B cell (primary cell): ENCODE results near the gene TAX1BP3. TPM values are rescaled to one million over a fixed set of nuclear protein-coding genes. Genes with fewer than 3 reads are reported as not detected.

ENCODE experiments used
- ATAC-seq: fragments of 200-7000 bp; cut with Tn5 transposase; one replicate; pipeline ENCODE4 v1.10.0; 2021; ENCODE audit warnings: low read depth, mild to moderate bottlenecking, moderate number of reproducible peaks, moderate library complexity
- CTCF ChIA-PET: fragments of 350-600 bp; sonication (Branson Sonifier 250); formaldehyde crosslinking; loops from one replicate; lab custom pipeline; 2021; ENCODE audit warnings: antibody characterized with exemption, inconsistent platforms; lab: Charles Lee
- POLR2A ChIA-PET: fragments of 350-600 bp; sonication (Branson Sonifier 250); formaldehyde crosslinking; loops from one replicate; lab custom pipeline; 2021; ENCODE audit warnings: antibody characterized with exemption; lab: Charles Lee
- DNase-seq: peaks from one replicate; pipeline ENCODE4 v3.0.0; 2013
- H2AFZ ChIP-seq: 2 replicates; pipeline ENCODE4 v1.6.1; 2012; ENCODE audit warnings: mild to moderate bottlenecking, low read depth, low read length; ENCODE audit not compliant: insufficient read depth, poor library complexity, severe bottlenecking
- H3K27ac ChIP-seq, 2 donors: 1 replicate in 1 of 2; 2 replicates in 1 of 2; pipeline ENCODE4 v1.5.1; 2012 to 2013; ENCODE audit warnings: low read length in 2 of 2, mild to moderate bottlenecking in 2 of 2, moderate library complexity in 1 of 2
- H3K27me3 ChIP-seq, 4 experiments: fragments of 200-600 bp in 1 of 4; sonication (generic) in 1 of 4; replicated peaks in 1 of 4; 1 replicate in 2 of 4; 2 replicates in 2 of 4; pipeline versions ENCODE4 v1.6.1 to v1.7.0; 2013 to 2016; ENCODE audit warnings: low read length in 3 of 4, mild to moderate bottlenecking in 2 of 4, mixed read lengths in 1 of 4, moderate library complexity in 1 of 4; ENCODE audit not compliant: insufficient read depth in 4 of 4, control insufficient read depth in 3 of 4; ENCODE audit errors: control extremely low read depth in 1 of 4
- H3K36me3 ChIP-seq, 2 experiments: replicated peaks in 1 of 2; 1 replicate in 1 of 2; 2 replicates in 1 of 2; pipeline versions ENCODE4 v1.6.1 to v1.7.1; 2013; ENCODE audit warnings: low read length in 1 of 2; ENCODE audit not compliant: insufficient read depth in 2 of 2, control insufficient read depth in 1 of 2; ENCODE audit errors: control extremely low read depth in 1 of 2, extremely low read depth in 1 of 2
- H3K4me1 ChIP-seq, 2 donors: fragments of 200-600 bp in 1 of 2; sonication (generic) in 1 of 2; 1 replicate in 1 of 2; 2 replicates in 1 of 2; pipeline versions ENCODE4 v1.5.1 to v1.6.1; 2013 to 2017; ENCODE audit warnings: low read length in 2 of 2; ENCODE audit not compliant: control insufficient read depth in 2 of 2, insufficient read depth in 2 of 2
- H3K4me2 ChIP-seq: replicated peaks from 2 replicates; pipeline ENCODE3; 2012; ENCODE audit warnings: mild to moderate bottlenecking, low read depth, low read length; ENCODE audit not compliant: poor library complexity, severe bottlenecking
- H3K4me3 ChIP-seq, 5 experiments: fragments of 200-600 bp in 1 of 5; sonication (generic) in 1 of 5; 1 replicate in 3 of 5; 2 replicates in 2 of 5; pipeline versions ENCODE4 v1.5.1 to v1.7.0; 2011 to 2016; ENCODE audit warnings: low read length in 4 of 5, mild to moderate bottlenecking in 4 of 5, low read depth in 2 of 5, control low read depth in 1 of 5, moderate library complexity in 1 of 5; ENCODE audit not compliant: insufficient read depth in 1 of 5; ENCODE audit errors: control extremely low read depth in 1 of 5, extremely low read depth in 1 of 5
- H3K79me2 ChIP-seq: fragments of 200-600 bp; sonication (generic); one replicate; pipeline ENCODE4 v1.6.0; 2016; ENCODE audit warnings: low read length; ENCODE audit not compliant: control insufficient read depth, insufficient read depth
- H3K9ac ChIP-seq: fragments of 200-600 bp; sonication (generic); 2 replicates; pipeline ENCODE4 v1.6.1; 2017; ENCODE audit warnings: mild to moderate bottlenecking, low read length, moderate library complexity
- H3K9me3 ChIP-seq, 3 donors: one replicate each; pipeline versions ENCODE4 v1.6.1 to v1.7.1; 2013; ENCODE audit warnings: low read length in 2 of 3; ENCODE audit not compliant: control insufficient read depth in 2 of 3, insufficient read depth in 1 of 3; ENCODE audit errors: control extremely low read depth in 1 of 3
- H4K20me1 ChIP-seq: 2 replicates; pipeline ENCODE4 v1.6.0; 2012; ENCODE audit warnings: mild to moderate bottlenecking, low read length; ENCODE audit not compliant: insufficient read depth, control insufficient read depth, poor library complexity, severe bottlenecking
- H3K27ac Mint-ChIP-seq: one replicate; pipeline ENCODE4 v1.8.0; 2021; ENCODE audit warnings: mixed read lengths
- H3K27me3 Mint-ChIP-seq: one replicate; pipeline ENCODE4 v1.8.0; 2021; ENCODE audit warnings: mixed read lengths
- H3K4me1 Mint-ChIP-seq: one replicate; pipeline ENCODE4 v1.8.0; 2021; ENCODE audit warnings: mixed read lengths
- H3K4me3 Mint-ChIP-seq: one replicate; pipeline ENCODE4 v1.8.0; 2021; ENCODE audit warnings: mixed read lengths
- H3K9me3 Mint-ChIP-seq: one replicate; pipeline ENCODE4 v1.8.0; 2022; ENCODE audit warnings: mixed read lengths; ENCODE audit not compliant: insufficient read depth
- EZH2 ChIP-seq: IDR thresholded peaks from 2 replicates; pipeline ENCODE4 v1.6.1; 2012; ENCODE audit warnings: borderline replicate concordance, low read depth, mild to moderate bottlenecking, moderate library complexity, low read length; ENCODE audit not compliant: insufficient read depth, poor library complexity, severe bottlenecking
- WGBS: methylation state at CpG from one replicate; pipeline ENCODE4 v1.1.5; 2013; ENCODE audit warnings: missing lambda C conversion rate; ENCODE audit not compliant: insufficient coverage; 5-methylcytosine and 5-hydroxymethylcytosine counted together
- intact Hi-C: fragments of 100-400 bp; cut with micrococcal nuclease; formaldehyde crosslinking; loops from one replicate; pipeline ENCODE4 v1.10.0; 2022
- polyA plus RNA-seq: library from polyadenylated mRNA; depleted of rRNA; stranded (reverse); fragments of >200 nt; gene quantifications from 2 replicates; pipeline ENCODE4 v1.2.3, GENCODE V29; 2012
- total RNA-seq, 2 donors: library from RNA; stranded (reverse); fragments of 120-200 nt in 1 of 2; gene quantifications; 1 replicate in 1 of 2; 2 replicates in 1 of 2; pipeline versions ENCODE4 v1.2.3 to v1.2.4, GENCODE V29; 2013 to 2022
- TF ChIP-seq, protein P1 (sequence below): fragments of 200-600 bp; IDR thresholded peaks from one replicate; pipeline ENCODE4 v1.8.0; 2022; ENCODE audit warnings: antibody characterized with exemption, mild to moderate bottlenecking

TAX1BP3 gene
- total and polyA plus RNA-seq, 2 donors (not counting 1 experiment from before 2014, with no cell fraction given), result 17.7 to 22.1 TPM

DNA sequence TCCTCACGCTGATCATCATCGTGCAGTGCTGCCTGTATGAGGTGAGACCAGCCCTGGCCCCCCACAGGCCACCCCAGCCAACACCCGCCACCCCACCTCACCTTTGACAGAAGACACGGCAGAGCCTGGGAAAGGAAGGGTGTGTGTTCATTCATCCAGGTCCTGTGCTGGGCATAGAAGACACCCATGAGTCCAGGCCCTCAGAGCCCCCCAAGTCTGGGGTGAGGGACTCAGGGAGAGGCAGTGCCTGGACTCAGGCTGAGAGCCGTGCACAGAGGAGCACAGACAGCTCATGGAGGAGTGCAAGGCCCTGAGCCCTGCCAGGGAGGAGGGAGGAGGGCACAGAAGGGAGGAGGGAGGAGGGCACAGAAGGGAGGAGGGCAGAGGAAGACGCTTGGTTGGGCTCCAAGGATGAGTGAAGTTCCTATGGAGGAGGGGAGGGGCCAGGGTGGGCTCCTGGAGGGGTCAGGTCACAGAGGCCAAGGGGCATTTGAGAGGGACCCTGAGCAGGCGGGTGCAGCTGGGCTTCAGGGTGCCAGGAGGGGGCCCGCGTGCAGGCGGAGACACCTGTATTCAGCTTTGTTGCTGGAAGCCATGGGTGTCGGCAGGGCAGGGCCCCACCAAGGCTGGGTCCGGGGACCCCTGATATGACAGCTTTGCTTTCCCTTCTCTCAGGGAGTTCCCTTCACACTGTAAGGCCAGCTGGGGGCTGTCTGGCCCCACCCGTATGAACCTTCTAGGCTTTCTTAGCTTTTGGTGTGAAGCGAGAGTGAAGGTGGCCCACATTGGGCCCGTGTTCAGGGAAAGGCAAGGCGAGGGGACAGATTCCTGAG, 11.4 kb downstream of the TAX1BP3 start:
- Histone ChIP-seq H3K79me2 (no peaks in the 10 kb centered on the region), H3K9ac (no peak overlapping the region), H3K36me3 (peaks cover 1 to 3% of the 10 kb centered on the region in 2 experiments), H3K9me3 (no peaks in the 10 kb centered on the region), H3K4me1 (peaks cover 0 to 4% of the 10 kb centered on the region in 2 donors), H3K27ac (no peak overlapping the region), H2AFZ (no peak overlapping the region), H3K27me3 (no peaks in the 10 kb centered on the region), H3K4me3 (no peak overlapping the region), H3K4me2 (no peak overlapping the region), H4K20me1 (no peaks in the 10 kb centered on the region)
- DNase-seq (no peak), ATAC-seq (no peak)
- Mint-ChIP-seq H3K27ac (no peak overlapping the region), H3K4me3 (no peak overlapping the region), H3K4me1 (peaks cover 2% of the 10 kb centered on the region), H3K9me3 (no peaks in the 10 kb centered on the region), H3K27me3 (no peaks in the 10 kb centered on the region)
- ChIA-PET CTCF (no interaction called here), POLR2A (interaction anchor here (0.6 kb wide), 1 partner anchor 972 kb away, joined by 5 read pairs; no protein-coding TSS in a partner anchor)
- 97% methylated on average over 11 of the region's 16 CpGs for WGBS
- no peak for TF ChIP-seq EZH2
- TF ChIP-seq, protein P1, sequence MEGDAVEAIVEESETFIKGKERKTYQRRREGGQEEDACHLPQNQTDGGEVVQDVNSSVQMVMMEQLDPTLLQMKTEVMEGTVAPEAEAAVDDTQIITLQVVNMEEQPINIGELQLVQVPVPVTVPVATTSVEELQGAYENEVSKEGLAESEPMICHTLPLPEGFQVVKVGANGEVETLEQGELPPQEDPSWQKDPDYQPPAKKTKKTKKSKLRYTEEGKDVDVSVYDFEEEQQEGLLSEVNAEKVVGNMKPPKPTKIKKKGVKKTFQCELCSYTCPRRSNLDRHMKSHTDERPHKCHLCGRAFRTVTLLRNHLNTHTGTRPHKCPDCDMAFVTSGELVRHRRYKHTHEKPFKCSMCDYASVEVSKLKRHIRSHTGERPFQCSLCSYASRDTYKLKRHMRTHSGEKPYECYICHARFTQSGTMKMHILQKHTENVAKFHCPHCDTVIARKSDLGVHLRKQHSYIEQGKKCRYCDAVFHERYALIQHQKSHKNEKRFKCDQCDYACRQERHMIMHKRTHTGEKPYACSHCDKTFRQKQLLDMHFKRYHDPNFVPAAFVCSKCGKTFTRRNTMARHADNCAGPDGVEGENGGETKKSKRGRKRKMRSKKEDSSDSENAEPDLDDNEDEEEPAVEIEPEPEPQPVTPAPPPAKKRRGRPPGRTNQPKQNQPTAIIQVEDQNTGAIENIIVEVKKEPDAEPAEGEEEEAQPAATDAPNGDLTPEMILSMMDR, result no peak
- intact Hi-C loops, result no loop called here

DNA sequence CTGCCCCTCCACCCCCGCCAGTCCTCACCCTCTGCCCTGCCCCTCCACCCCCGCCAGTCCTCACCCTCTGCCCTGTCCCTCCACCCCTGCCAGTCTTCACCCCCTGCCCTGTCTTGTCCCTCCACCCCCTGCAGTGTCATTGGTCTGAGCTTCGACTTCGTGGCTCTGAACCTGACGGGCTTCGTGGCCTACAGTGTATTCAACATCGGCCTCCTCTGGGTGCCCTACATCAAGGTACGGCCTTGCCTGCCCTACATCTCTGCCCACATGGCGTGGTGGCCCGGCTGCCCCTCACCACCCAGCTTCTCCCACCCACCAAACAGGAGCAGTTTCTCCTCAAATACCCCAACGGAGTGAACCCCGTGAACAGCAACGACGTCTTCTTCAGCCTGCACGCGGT, 12.0 kb downstream of the TAX1BP3 start:
- Histone ChIP-seq H3K9me3 (no peaks in the 10 kb centered on the region), H3K4me3 (no peak overlapping the region), H3K36me3 (peaks cover 1 to 3% of the 10 kb centered on the region in 2 experiments), H3K27me3 (no peaks in the 10 kb centered on the region), H3K79me2 (no peaks in the 10 kb centered on the region), H3K27ac (no peak overlapping the region), H3K4me2 (no peak overlapping the region), H3K9ac (no peak overlapping the region), H3K4me1 (peaks cover 0 to 4% of the 10 kb centered on the region in 2 donors), H4K20me1 (no peaks in the 10 kb centered on the region), H2AFZ (no peak overlapping the region)
- Mint-ChIP-seq H3K27ac (no peak overlapping the region), H3K4me3 (no peak overlapping the region), H3K27me3 (no peaks in the 10 kb centered on the region), H3K4me1 (peaks cover 2% of the 10 kb centered on the region), H3K9me3 (no peaks in the 10 kb centered on the region)
- DNase-seq (no peak), ATAC-seq (no peak)
- TF ChIP-seq, protein P1, result no peak
- TF ChIP-seq EZH2, result no peak
- CTCF ChIA-PET, result no interaction called here
- WGBS, result 94% methylated on average over 12 of the region's 16 CpGs
- intact Hi-C loops, result no loop called here
- POLR2A ChIA-PET, result interaction anchor here (0.6 kb wide), 1 partner anchor 972 kb away, joined by 5 read pairs; no protein-coding TSS in a partner anchor
